G401.6 (cell line): Measurements from ENCODE around the gene ARHGAP22.

Experiments
- FAIRE-seq: peaks from 2 replicates; lab custom pipeline; 2012; peaks lifted over from hg19 to GRCh38; lab: Jason Lieb, UNC

The ARHGAP22 gene

DNA sequence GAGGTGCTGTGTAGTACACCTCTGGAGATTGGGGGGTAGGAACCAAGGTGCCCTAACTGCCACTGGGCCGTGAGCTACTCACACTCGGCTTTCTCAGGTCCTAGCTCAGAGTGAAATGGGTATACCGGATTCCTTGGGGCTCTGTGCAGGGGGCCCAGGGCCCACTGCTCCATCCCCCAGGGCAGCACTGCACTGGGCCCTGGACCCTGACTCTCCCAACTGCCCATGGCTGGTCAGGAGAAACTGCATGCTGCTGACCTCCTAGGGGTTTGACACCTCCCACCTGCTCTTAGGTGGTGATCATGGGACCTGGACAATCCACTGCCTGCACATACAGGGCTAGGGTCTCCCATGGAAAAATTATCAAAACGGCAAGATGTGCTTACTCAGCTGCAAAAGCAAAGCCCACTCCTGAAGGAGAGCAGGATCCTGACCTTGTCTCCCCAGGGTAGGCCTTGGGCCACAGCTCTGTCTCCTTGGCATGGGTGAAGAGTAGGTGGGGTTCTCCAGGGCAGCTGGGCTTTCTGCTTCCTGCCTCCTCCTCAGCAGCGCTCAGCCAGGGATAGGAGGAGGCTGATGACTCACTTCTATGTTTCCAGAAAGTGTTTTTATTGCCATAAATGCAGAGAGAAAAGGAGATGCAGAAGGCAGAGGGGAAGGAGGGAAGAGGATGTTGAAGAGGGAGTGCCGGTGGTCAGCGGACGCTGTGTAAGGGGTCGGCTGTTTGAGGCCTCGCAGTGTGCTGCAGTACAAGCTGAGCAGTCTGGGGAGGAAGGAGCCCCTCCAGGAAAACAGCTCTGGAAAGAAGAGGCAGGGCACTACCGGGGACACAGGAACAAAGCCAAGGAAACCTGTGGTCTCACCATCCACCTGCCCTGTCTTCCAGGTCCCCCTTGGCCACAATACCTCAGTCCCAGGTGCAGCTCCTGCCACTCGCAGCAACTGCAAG is 107.8 kb downstream of the ARHGAP22 start:
- no peak for FAIRE-seq

DNA sequence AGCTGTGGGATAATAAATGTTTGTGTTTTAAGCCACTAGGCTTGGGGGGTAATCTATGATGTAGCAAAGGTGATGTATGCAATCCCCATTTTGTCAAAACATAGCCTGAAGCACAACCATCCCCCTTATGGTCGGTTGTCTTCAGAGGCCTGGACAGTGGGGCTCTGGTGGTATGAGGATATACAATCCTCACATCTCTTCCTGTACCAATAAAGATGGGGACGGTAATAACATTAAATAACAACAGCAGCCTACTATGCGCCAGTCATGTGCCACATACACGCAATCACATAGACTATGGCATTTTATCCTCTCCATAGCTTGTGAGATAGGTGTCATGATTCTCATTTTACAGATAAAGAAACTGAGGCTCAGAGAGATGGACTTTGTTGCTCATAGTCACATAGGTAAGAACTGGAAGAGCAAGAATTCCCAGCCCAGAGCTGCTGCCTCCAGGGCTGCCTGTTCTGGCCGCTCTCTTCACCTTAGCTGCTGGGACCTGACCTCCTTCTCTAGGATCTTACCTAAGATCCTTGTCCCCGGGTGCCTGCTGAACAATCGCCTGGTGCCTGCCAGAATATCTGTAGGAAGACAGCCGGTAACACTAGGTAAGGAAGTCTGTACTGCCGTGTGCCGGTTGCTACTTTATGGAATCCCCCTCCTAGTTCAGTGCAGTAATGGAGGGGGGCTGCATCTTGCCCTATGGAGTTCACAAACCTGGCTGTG is 108.6 kb downstream of the ARHGAP22 start:
- FAIRE-seq, result no peak

DNA sequence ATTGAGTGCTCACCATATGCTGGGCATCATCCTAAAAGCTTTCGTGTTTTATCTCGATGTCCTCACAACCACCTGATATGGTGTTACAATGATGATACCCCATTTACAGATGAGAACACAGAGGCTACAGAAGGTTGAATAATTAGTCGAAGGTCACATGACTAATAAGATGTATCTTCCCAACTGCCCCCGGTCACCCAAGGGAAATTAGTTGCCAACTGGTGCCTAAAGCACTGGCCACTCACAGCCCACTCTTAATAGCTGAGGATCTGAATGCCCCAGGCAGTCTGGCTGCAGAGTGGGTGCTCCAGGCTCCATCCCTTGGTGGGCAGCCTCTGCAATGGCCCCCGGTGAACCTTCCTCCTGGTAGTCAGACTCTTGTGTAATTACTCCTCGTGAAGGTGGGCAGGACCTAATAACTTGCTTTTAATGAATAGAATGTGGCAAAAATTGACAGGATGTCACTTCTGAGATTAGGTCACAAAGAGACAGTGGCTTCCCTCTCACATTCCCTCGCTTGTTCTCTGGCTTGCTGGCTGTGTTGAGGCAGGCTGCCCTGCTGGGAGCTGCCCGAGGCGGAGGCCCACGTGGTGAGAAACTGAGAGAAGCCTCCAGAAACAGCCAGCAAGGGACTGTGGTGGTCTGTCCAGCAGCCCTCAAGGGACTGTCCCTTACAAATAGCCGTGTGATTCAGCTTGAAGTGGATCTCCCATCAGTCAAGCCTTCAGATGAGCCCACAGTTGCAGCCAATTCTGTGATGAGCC is 109.4 kb downstream of the ARHGAP22 start:
- FAIRE-seq, result no peak

DNA sequence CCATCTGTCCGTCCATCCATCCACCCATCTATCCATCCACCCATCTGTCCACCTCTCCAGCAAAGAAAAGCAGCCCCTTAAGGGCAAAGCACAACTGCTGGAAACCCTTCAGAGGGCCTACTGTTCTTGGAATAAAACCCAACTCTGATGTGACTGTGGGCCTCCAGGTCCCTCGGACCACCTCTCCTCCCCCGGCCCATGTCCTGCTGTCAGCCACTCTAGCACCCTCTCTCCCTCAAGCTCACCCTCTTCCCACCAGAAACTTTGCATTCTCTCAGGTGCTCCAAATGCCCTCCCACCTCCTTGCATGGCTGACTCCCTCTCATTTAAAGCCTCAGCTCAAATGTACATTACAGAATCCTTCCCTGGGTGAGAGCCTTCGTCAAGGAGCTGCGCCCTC is 110.3 kb downstream of the ARHGAP22 start:
- FAIRE-seq, result no peak

DNA sequence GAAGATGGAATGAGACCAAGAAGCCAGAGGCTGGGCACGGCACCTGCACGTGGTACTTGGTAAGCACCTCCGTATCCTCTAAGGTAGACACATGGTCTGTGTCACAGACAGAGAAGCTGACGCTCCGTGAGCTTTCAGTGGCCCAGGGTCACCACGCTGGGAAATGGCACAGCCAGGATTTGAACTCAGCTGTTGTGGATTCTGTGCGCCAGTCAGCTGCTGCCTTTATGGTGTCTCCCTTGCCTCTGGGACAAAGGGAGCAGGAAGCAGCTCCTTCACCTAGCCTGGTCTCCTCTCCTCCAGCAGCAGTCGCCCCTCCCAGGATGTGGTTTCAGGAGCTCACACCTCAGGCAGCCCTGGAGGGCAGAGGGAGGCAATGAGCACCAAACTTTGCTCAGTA is 110.8 kb downstream of the ARHGAP22 start:
- FAIRE-seq, result no peak

DNA sequence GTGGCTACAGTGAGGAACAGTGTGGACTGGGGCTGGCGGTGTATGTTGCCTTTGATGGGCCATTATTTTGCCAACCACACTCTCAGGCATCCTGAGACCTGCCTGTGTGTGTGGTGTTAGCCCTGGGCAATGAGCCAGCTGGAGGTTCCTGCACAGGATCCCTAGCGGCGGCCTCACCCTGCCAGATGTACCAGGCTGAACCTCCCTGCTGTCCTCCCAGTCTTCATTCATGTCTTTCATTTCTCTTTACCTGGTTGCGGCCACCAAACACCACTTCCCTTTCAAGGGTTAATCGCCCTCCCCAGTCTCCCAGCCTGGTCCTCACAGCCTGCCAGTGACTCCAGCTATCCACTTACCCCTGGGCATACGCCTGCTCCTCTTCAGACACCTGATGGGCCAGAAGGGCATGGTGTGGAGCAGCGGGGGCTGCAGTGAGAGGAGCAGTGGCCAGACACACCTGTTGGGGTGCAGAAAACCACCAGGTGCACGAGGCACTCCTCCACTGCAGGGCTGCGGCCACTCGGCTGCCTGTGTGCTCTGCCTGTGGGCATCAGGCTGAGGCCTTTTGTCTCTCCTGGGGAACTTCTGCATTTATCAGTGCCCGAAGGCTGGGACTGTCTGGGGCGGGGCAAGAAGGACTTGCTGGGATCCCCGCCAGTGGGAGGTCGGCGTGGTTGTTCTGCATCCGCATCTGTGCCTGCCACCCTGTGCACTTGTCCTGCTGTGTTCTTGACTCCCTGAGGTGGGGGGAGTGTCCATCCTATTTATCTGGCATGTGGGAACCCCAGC is 111.6 kb downstream of the ARHGAP22 start:
- FAIRE-seq, result no peak

DNA sequence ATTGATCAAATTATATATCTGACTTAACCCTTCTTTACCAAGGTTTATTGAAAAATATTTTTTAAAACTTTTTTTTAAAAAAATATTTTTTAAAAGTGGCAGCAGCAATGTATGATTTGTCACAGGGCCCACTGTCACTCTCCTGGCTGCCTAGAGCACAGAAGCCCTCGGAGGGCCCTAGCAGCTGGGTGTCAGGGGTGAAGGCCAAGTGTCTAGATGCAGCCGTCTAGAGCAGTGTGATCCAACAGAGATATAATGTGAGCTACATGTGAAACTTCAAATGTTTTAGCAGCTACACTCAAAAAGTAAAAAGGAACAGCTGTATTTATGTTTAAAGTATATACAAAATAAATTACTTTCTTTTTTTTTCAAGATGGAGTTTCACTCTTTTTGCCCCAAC is 112.7 kb downstream of the ARHGAP22 start:
- FAIRE-seq, result no peak

DNA sequence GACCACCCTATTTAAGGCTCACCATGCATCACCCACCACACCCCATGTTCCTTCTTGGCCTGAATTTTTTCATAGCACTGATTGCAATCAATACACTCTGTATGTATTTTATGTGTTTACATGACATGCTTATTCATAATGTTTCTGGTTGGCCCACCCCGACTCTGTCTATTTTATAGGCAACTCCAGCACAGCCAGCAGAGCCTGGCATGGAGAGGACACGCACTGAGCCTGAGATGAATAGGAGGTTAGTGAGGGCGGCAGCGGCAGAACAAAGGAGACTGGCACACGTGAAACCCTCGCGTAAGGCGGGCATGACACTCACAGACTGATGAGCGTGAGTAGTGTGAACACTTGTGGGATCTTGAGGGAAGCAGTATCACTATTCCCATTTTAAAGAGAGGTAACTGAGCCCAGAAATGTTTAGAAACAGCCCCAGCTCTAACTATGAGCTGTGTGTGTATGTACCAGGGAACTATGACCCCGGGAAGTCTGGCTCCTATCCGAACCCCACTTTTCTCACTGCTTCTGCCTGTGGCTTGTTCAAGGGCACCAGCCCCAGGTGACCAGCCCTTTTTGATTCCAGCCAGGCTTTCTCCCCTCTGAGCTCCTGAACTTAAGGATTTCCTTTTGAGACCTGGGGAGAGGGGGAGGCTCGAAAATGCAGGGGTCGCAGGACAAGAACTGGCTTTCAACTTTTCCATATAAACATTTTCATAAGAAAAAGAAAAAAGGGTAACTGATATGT is 113.3 kb downstream of the ARHGAP22 start:
- FAIRE-seq, result no peak

DNA sequence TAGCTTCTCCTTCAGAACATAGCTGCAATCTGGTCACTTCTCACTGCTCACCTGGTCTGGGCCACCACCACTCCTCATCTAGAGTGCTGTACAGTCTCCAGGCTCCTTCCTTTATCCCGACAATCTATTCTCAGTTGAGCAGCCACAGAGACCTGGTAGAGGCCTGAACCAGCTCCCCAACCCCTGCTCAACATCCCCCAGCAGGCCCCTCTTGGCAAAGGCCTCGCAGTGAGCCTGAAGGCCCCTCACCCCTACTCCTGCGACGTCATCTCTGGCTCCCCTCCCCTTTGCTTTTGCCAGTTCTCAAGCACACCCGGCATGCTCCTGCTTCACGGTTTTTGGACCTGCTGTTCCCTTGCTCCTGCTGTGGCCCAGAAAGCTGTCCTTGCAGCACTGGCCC is 113.9 kb downstream of the ARHGAP22 start:
- no peak for FAIRE-seq

DNA sequence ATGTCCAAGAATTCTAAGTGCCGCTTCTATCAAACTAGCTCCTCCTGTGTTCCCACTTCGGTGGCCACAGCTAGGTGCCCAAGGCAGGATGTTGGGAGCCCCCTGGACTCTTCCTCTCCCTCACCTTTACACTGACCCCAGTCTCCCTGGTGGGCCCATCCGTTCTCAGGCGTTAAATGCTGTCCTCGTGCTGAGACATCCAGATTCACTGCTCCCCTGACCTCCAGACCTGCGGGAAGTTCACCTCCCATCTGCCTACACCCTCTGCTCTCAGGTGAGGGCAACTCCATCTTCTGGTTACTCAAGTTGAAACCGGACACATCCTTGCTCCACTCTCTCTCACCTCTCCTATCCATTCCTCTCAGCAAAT is 114.3 kb downstream of the ARHGAP22 start:
- no peak for FAIRE-seq

DNA sequence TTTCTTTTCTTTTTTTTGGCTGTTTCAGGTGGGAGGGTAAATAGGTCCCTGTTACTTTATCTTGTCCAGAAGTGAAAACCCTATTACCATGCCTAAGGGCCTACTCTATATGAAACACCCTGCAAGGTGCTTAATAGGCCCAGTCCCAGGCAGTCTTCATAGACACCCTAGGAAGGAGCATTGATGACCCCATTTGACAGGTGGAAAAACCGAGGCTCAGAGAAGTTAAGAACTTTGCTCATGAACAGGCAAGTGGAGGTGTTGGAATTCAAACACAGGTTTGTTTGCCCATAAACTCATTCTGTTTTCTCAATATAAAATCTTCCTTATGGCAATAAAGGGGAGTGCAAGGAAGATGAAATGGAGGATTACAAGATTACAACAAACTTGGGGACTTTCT is 115.8 kb downstream of the ARHGAP22 start:
- FAIRE-seq, result no peak

DNA sequence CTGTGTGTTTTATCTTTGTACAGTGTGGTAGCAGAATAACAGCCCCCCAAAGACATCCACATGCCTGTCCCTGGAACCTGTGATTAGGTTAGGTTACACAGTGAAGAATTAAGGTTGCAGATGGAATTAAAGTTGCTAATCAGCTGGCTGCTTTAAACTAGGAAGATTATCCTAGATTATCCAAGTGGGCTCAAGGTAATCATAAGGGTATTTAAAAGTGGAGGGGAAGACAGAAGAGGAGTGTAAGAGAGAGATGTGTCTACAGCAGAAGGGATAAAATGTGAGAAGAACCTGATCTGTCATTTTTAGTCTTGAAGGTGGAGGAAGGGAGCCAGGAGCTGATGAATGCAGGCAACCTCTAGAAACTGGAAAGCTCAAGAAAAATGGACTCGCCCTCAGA is 117.6 kb downstream of the ARHGAP22 start:
- no peak for FAIRE-seq

DNA sequence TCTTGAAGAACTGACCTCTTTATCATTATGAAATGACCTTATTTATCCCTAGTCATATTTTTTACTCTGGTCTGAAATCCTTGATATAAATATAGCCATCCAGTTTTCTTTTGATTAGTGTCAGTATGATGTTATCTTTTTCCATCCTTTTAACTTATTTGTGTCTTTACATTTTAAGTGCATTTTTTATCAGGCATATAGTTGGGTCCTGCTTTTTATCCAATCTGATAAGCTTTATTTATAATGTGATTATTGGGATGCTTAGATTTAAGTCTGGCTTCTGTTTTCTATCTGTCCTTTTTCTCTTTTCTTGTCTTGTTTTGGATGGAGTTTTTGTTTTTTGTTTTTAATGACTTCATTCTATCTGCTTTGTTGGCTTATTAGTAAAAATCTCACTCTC is 119.2 kb downstream of the ARHGAP22 start:
- no peak for FAIRE-seq

DNA sequence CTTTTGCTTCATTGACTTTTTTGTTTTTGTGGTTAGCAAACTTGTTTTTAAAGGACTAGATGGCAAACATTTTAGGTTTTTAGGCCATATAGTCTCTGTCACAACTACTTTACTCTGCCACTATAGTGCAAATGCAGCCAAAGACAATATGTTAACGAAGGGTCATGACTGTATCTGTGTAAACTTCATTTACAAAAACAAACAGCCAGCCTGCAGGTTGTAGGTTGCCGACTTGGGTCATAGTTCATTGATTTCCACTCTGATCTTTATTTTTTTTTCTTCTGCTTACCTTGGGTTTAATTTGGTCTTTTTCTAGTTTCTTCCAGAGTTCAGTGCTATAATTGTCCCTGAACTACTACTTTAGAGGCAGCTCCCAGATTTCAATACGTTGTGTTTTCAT is 120.0 kb downstream of the ARHGAP22 start:
- FAIRE-seq, result no peak

DNA sequence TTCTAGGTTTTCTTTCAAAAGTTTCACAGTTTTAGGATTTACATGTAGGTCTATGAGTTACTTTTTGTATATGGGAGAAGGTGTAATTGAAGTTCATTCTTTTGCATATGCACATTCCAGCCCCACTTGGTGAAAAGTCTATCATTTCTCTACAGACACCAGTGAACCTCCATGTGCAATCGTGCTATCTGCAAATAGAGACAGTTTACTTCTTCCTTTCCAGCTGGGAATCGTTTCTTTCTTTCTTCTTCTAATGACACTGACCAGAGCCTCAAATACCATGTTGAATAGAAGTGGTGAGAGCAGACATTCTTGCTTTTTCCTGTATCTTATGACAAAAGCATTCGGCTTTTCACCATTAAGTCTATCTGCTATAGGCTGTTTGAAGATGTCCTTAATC is 122.7 kb downstream of the ARHGAP22 start:
- no peak for FAIRE-seq

DNA sequence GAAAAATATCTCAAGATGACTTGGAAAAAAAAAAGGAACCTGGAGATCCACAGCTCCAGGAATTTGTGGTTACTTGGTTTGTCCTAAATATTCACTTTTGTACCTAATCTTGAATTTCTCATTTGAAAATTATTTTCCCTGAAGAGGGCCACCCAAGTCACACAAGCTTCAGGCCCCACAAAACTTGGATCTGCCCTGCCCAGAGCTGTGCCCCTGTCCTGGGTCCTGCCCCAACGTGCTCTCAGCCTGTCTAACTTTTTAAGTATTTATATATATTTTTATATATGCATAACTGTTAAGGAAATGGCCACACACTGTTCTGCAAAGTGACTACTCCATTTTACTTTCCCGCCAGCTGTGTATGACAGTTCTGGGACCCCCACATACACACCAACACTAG is 123.5 kb downstream of the ARHGAP22 start:
- no peak for FAIRE-seq

DNA sequence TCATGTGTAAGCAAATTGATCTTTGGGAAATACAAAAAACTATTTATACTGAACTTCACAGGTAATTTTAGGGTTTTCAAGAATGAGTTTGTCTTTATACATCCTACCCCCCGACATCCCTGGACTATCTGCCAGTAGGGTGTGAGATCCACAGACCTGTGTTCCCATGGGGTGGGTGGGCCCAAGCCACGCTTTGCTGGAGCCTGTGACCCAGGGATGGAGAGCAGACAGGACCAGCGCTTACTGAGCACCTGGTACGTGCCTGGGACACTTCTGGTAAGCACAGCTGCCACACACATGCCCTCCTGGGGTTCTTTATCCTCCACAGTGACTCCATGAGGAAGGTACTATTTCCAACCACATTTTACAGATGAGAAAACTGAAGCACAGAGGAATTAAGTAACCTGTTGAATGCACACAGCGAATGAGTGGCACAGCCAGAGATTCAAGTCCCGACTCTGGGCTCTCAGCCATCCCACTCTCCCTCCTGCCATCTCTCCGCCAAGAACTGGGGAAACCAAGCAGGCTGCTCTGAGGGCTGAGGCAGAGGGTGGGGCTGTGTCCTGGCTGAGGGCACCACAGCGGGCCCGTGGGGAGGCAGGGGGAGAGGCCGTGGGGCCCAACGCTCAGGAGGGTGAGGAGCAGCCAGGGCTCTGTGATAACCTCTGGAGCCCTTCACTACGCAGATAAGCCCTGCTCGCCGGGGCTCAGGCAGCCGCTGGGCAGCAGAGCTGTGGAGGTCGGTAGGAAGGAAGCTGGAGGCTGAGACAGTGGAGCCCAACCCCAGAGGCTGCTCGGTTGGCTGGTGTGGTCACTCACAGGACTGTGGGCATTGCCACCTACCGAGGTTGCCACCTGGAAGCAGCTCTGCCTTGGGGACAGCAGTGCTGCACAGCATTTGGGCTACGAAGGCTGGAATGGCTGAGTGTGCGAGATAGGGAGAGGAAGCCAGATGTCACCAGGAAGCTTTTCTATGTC is 124.2 kb downstream of the ARHGAP22 start:
- FAIRE-seq, result no peak

DNA sequence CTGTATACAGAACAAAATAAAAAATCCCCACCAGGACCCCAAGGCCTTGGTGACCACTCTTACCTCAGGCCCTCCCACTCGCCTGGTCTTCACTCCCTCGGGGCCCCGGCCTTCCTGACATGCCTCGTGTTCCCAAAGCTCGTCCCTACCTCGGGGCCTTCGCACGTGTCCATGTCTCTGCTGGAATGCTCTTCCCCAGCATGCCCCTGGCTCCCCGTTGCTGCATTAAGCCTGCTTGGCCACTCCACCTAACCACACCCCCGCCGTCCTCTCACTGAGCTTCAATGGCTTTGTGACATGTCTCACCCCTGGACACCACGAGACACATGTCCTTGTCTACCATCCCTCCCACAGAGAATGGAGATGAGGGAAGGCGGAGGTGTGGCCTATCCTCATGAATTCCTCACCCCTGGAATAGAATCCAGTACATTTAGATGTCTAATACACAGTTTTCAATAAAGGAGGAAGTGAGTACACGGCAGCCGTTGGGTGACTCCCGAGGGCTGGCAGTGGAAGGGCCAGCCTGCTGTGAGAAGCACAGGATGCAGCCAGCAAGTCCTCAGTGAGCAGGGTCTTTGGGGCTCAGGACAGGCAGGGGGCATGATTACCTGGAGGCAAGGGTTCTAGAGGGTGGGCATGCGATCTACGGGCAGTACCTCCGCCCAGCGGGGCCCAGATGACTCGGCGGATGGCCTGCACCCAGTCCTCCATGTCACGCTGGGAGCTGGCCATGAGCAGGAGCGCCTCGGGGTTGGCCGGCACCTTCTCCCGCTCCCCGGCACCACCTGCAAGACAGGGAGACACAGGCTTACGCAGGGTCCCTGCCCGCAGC is 125.7 kb downstream of the ARHGAP22 start:
- no peak for FAIRE-seq

DNA sequence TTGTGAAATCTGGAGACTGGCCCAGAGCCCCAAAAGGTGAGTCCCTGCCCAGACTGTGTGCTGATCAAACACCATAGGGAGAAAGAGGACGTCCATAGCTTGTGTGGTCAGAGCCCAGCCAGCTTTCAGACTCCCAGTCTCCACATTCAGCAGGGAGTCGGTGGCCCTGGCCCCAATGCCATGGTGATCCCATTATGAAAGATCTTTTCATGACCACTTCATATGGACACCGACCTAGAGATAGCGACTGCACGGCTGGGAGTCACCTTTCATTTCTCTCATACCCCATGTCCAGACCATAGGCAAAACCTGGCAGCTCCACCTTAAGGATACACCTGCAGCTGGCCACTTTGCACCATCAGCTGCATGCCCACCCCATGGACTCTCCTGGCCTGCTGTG is 126.4 kb downstream of the ARHGAP22 start:
- FAIRE-seq, result no peak
